Measurements from ENCODE around the gene MTHFD2L.

DNA sequence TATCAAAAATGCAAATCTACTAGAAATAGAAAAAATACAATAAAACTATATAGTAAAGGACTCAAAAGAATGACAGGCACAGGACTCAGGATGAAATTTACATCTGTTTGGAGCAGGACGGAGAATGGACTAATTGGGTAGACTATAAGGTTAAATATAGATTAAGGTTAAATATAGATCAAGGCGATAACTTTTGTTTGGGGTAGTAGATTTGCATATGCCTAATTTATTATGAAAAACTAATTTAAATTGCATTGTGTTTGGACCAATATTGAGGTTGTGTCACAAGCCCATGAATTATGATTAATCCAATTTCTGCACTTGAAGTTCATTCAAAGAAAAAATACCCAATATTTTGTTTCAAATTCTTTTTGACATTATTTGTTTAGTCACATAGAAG, 31.0 kb downstream of the MTHFD2L start:
- TF ChIP-seq, protein P1, sequence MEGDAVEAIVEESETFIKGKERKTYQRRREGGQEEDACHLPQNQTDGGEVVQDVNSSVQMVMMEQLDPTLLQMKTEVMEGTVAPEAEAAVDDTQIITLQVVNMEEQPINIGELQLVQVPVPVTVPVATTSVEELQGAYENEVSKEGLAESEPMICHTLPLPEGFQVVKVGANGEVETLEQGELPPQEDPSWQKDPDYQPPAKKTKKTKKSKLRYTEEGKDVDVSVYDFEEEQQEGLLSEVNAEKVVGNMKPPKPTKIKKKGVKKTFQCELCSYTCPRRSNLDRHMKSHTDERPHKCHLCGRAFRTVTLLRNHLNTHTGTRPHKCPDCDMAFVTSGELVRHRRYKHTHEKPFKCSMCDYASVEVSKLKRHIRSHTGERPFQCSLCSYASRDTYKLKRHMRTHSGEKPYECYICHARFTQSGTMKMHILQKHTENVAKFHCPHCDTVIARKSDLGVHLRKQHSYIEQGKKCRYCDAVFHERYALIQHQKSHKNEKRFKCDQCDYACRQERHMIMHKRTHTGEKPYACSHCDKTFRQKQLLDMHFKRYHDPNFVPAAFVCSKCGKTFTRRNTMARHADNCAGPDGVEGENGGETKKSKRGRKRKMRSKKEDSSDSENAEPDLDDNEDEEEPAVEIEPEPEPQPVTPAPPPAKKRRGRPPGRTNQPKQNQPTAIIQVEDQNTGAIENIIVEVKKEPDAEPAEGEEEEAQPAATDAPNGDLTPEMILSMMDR (conservative IDR thresholded peaks at IDR 0.05; ENCODE audit: low read depth, low read length): no peak
- TF ChIP-seq EZH2phosphoT487 (IDR thresholded peaks at IDR 0.05; ENCODE audit: borderline replicate concordance, low read length) (no peak), EZH2 (IDR thresholded peaks at IDR 0.05; ENCODE audit: low read length, unreplicated experiment) (no peak)

Measured in PC-3 (cell line).